Esophagus squamous epithelium (tissue), 5 donors: ENCODE measurements around the gene LRRC51. TPM values are rescaled to one million over a fixed set of nuclear protein-coding genes. Genes with fewer than 3 reads are reported as not detected.

Experiments
- DNase-seq: peaks from one replicate; lab custom pipeline; 2025; lab: John Stamatoyannopoulos, UW
- H3K27ac ChIP-seq, 4 donors: fragments of 200-600 bp; sonication (generic); one replicate each; pipeline ENCODE4 v1.5.1; 2016 to 2019; ENCODE audit warnings: mild to moderate bottlenecking in 1 of 4
- H3K27me3 ChIP-seq, 4 donors: fragments of 200-600 bp; sonication (generic); 1 replicate in 3 of 4; 2 replicates in 1 of 4; pipeline versions ENCODE4 v1.5.1 to v1.6.0; 2017 to 2021; ENCODE audit warnings: antibody characterized with exemption in 1 of 4
- H3K36me3 ChIP-seq, 3 donors: fragments of 200-600 bp; sonication (generic); one replicate each; pipeline ENCODE4 v1.5.1; 2016 to 2019
- H3K4me1 ChIP-seq, 3 donors: fragments of 200-600 bp; sonication (generic); one replicate each; pipeline ENCODE4 v1.5.1; 2017 to 2019
- H3K4me3 ChIP-seq, 4 donors: fragments of 200-600 bp; sonication (generic); 1 replicate in 3 of 4; 2 replicates in 1 of 4; pipeline ENCODE4 v1.5.1; 2016 to 2019; ENCODE audit warnings: mild to moderate bottlenecking in 2 of 4, moderate library complexity in 1 of 4
- H3K9me3 ChIP-seq, 3 donors: fragments of 200-600 bp; sonication (generic); one replicate each; pipeline ENCODE4 v1.5.1; 2016 to 2019
- CTCF ChIP-seq, 6 experiments: fragments of 450-650 bp in 4 of 6; fragments of 200-600 bp in 2 of 6; sonication (generic) in 2 of 6; IDR thresholded peaks; one replicate each; pipeline ENCODE4 v1.5.1; 2016 to 2019; ENCODE audit warnings: antibody characterized with exemption in 6 of 6, mild to moderate bottlenecking in 4 of 6, moderate library complexity in 4 of 6
- POLR2A ChIP-seq, 4 donors: fragments of 450-650 bp; IDR thresholded peaks; one replicate each; pipeline ENCODE4 v1.6.1; 2017; ENCODE audit warnings: antibody characterized with exemption in 4 of 4, mild to moderate bottlenecking in 4 of 4, moderate library complexity in 3 of 4
- WGBS, 2 donors: methylation state at CpG; one replicate each; pipeline ENCODE4 v1.1.5; 2018; 5-methylcytosine and 5-hydroxymethylcytosine counted together
- intact Hi-C: fragments of 100-400 bp; cut with DNase I; formaldehyde crosslinking; loops from one replicate; pipeline ENCODE4 v1.15.0; 2022
- total RNA-seq, 4 donors: library from RNA; depleted of rRNA; stranded (reverse); fragments of >200 nt; gene quantifications; one replicate each; pipeline ENCODE4 v1.1.0, GENCODE V29; 2016
- donor health status: DM: yes; HTN: yes; CAD: no.

The LRRC51 gene
- 1 to 10 TPM; 2.1 to 4.2 (median 3.2) TPM for total RNA-seq

- Histone ChIP-seq H3K36me3 (peaks cover 0 to 11% (median 0%) of the 10 kb centered on the region in 3 donors), H3K27me3 (no peaks in the 10 kb centered on the region), H3K4me1 (peaks cover 20 to 77% (median 32%) of the 10 kb centered on the region in 3 donors), H3K27ac (peak within 1 kb of the TSS; percentile 92 to 96 (median 94)), H3K4me3 (peak within 1 kb of the TSS; percentile 60 to 88 (median 62)), H3K9me3 (no peaks in the 10 kb centered on the region)
- 0 to 1% methylated on average over 25 of the region's 60 CpGs for WGBS, 2 donors
- peak; percentile 99 for DNase-seq
- TF ChIP-seq POLR2A (IDR thresholded peaks at IDR 0.05) (peak in 3 of 4 donors; percentile 43 to 75 (median 67)), CTCF (IDR thresholded peaks at IDR 0.05) (peak in 1 of 6 experiments; percentile 5)
- intact Hi-C loops = loop anchor here (5.0 kb wide), 1 partner anchor 43 kb away; no protein-coding TSS in a partner anchor
Measured at GRCh38 chr11:72080326-72081183, at the start of gene LRRC51, which contains the start of gene NUMA1. TSS of gene LRRC51 (plus strand) at chr11:72080850. CDS start at chr11:72089084, 8,234 bp downstream. TSS of gene NUMA1 (minus strand) at chr11:72080542. CDS start at chr11:72035943, 44,599 bp downstream.

- peak overlapping the region in 1 of 4 donors; percentile 98 for H3K27ac ChIP-seq
- H3K4me1 ChIP-seq = peaks cover 31 to 98% (median 37%) of the 10 kb centered on the region in 3 donors
- WGBS, 2 donors = 47 to 56% methylated on average over 3 of the region's 3 CpGs
- no peaks in the 10 kb centered on the region for H3K9me3 ChIP-seq
- H3K27me3 ChIP-seq = no peaks in the 10 kb centered on the region
- peaks cover 4 to 48% (median 11%) of the 10 kb centered on the region in 3 donors for H3K36me3 ChIP-seq
- intact Hi-C loops = loop anchor here (5.0 kb wide), 1 partner anchor 46 kb away; the partner anchor contains the start of genes LRRC51 and NUMA1
- no peak for DNase-seq
- no peak for TF ChIP-seq POLR2A (IDR thresholded peaks at IDR 0.05)
- no peak for TF ChIP-seq CTCF (IDR thresholded peaks at IDR 0.05)
- H3K4me3 ChIP-seq = peak overlapping the region in 1 of 4 donors; percentile 10
Measured at GRCh38 chr11:72036687-72037086, 44.0 kb upstream of the LRRC51 start.

- Histone ChIP-seq H3K27ac (peak overlapping the region; percentile 86 to 99 (median 96)), H3K36me3 (peaks cover 4 to 38% (median 11%) of the 10 kb centered on the region in 3 donors), H3K4me1 (peaks cover 40 to 98% (median 47%) of the 10 kb centered on the region in 3 donors), H3K4me3 (peak overlapping the region in 3 of 4 donors; percentile 60 to 79 (median 65)), H3K27me3 (no peaks in the 10 kb centered on the region), H3K9me3 (no peaks in the 10 kb centered on the region)
- intact Hi-C loops = loop anchor here (5.0 kb wide), 1 partner anchor 45 kb away; the partner anchor contains the start of genes LRRC51 and NUMA1
- no peak for DNase-seq
- WGBS, 2 donors = 34 to 63% methylated on average over 3 to 4 of the region's 4 CpGs
- TF ChIP-seq POLR2A (IDR thresholded peaks at IDR 0.05) (no peak), CTCF (IDR thresholded peaks at IDR 0.05) (no peak)
Measured at GRCh38 chr11:72037554-72038311, 42.9 kb upstream of the LRRC51 start.

- Histone ChIP-seq H3K27me3 (no peaks in the 10 kb centered on the region), H3K9me3 (no peaks in the 10 kb centered on the region), H3K27ac (peak overlapping the region; percentile 86 to 99 (median 96)), H3K4me1 (peaks cover 43 to 96% (median 51%) of the 10 kb centered on the region in 3 donors), H3K4me3 (peak overlapping the region; percentile 29 to 79 (median 62)), H3K36me3 (peaks cover 4 to 30% (median 11%) of the 10 kb centered on the region in 3 donors)
- 0% methylated on average over 1 of the region's 2 CpGs; no CpG with 5 or more reads in 1 of the 2 donors for WGBS, 2 donors
- peak in 2 of 4 donors; percentile 44 to 48 for TF ChIP-seq POLR2A (IDR thresholded peaks at IDR 0.05)
- no peak for TF ChIP-seq CTCF (IDR thresholded peaks at IDR 0.05)
- DNase-seq = no peak
- intact Hi-C loops = loop anchor here (5.0 kb wide), 1 partner anchor 44 kb away; the partner anchor contains the start of genes LRRC51 and NUMA1
Measured at GRCh38 chr11:72038491-72038890, 42.2 kb upstream of the LRRC51 start.
